ENCODE data around the gene SEMA6D.

- no peak for TF ChIP-seq CTCF (IDR thresholded peaks at IDR 0.05; ENCODE audit: borderline replicate concordance, extremely low read depth, low read length, poor library complexity, severe bottlenecking)
- no peak for TF ChIP-seq EZH2 (IDR thresholded peaks at IDR 0.05; ENCODE audit: borderline replicate concordance, low read depth, low read length, severe bottlenecking)
These were observed 27.2 kb downstream of the SEMA6D start for GRCh38 chr15:47744496-47744895.

Data from DND-41 (cell line).